Measurements from ENCODE around the gene CCSAP. TPM values are rescaled to one million over a fixed set of nuclear protein-coding genes. Genes with fewer than 3 reads are reported as not detected.

CCSAP gene, protein sequence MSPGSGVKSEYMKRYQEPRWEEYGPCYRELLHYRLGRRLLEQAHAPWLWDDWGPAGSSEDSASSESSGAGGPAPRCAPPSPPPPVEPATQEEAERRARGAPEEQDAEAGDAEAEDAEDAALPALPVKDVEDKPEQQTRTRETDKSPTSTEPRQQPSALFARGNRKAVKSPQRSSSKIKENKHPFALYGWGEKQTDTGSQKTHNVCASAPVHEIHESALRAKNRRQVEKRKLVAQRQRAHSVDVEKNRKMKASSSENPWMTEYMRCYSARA
- total RNA-seq (2022; extraction: Qiagen RNA extraction), result 4.8 to 6.3 TPM (median 5.9 TPM) in 5 replicates

DNA sequence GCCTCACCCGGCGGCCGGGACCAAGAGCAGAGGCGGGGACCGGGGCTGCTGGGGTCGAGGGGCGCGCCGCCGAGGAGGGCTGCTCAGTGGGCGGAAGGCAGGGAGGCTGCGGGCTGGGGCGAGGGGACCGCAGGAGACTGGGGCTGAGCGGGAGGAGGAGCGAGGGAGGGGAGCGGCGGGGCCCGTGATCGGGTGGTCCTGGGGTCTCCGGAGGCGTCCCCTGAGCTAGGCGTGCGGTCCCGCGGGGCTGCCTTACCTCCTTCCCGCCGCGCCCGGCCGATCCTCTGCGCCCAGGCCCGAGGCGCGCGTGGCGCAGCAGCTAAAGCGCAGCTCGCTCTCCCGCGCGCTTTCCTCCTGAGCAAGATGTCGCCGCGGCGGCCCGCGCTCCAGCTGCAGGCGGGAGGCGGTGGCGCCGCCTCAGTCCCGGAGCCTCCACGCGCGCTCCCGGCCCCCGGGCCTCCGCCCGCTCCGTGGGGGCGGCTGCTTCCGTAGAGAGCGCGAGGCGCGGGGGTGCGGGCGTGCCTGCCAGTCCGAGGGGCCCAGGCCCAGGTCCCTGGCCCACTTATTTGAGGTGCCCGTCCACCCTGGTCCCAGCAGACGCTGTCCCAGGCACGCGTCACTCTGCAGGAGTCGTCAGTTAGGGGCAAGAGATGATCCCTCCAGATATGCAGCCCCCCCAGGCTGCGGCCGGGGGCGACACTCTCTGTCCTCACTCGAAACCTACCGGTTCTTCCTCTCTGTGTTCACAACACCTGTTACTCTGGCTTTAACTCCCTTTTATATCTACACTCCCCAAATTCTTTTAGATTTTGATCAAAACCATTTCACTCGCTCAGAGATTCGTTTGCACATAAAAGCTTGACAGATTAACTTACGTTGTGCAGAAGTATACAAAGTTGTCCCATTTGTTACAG lies at the start of gene CCSAP:
CCSAP (minus strand) TSS at position 392 of the 914 bp plus-strand sequence. CDS start 582 bp downstream, outside the sequence.

Other genes starting within 250 kb of the CCSAP start
- gene RAB4A, start 71.9 kb downstream of the CCSAP start, total RNA-seq (2022; extraction: Qiagen RNA extraction), result 42.5 to 46.8 TPM (median 44.4 TPM) in 5 replicates
- gene ACTA1, start 91.0 kb upstream of the CCSAP start, total RNA-seq (2022; extraction: Qiagen RNA extraction), result 0.07 to 0.31 TPM (median 0.16 TPM) in 4 of 5 replicates, not detected in the other
- 18.6 to 24.5 TPM (median 22.3 TPM) in 5 replicates for gene NUP133, start 165.3 kb upstream of the CCSAP start, total RNA-seq (2022; extraction: Qiagen RNA extraction)
- 14.3 to 20.5 TPM (median 19.3 TPM) in 5 replicates for gene ABCB10, start 215.7 kb upstream of the CCSAP start, total RNA-seq (2022; extraction: Qiagen RNA extraction)